GM18517 (cell line): ENCODE results near the gene GPLD1.

ENCODE experiments used
- ATAC-seq: cut with Tn5 transposase; IDR thresholded peaks from one replicate; pipeline ENCODE4 v1.9.1; 2021; ENCODE audit warnings: mild to moderate bottlenecking, moderate library complexity; ENCODE audit not compliant: unreplicated experiment

GPLD1 gene

DNA sequence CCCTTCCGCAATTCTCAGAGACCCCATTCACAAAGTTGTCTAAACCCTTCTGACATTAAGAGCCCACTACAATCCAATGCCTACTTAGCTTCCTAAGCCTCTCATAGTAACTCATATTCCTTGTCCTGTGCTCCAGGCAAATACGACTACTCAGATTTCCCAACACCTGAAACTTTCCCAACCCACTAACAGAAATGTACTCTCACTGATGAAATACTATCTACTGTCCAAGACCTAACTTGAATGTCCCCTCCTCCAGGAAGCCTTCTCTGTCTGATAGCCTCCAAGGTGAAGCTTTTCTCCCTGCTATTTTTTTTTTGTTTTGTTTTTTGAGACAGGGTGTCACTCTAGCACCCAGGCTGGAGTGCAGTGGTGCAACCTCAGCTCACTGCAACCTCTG lies 30.4 kb downstream of the GPLD1 start:
- ATAC-seq, result no peak

DNA sequence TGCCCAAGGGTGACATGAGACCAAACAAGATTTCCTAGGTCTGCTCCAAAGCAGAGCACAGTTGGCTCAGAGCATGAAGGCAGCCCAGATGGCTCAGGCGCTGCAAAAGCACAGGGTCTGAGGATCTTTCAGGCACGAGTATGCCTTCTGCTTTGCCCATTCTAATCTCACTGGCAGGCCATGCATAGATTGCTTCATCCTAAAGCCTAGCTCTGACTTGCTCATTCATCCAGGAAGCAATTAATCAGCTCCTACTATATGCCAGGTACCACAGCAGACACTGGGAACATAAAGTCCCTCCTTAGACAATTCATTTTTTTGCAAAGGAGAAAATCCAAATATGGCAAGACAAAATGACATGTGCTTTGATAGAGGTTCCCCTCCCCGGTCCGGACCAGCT lies 31.2 kb downstream of the GPLD1 start:
- no peak for ATAC-seq

DNA sequence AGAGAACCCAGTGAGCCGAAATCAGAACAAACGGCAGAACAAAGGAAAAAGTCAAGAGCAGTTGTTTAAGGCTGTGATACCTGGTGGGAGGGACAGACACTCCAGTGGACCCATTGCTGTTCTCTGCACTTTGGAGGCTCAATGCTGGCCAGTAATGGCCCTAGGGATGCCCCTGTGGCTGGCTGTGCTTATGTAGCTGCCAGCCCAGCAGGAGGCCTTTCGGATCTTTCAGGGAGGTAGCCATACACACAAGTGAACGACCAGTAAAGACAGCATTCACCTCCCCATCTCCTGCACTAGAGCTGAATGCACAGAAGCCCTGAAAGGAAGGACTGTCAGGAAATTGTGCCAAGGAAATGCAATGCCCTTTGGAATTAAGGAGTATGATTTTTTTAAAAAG lies 34.3 kb downstream of the GPLD1 start:
- no peak for ATAC-seq

DNA sequence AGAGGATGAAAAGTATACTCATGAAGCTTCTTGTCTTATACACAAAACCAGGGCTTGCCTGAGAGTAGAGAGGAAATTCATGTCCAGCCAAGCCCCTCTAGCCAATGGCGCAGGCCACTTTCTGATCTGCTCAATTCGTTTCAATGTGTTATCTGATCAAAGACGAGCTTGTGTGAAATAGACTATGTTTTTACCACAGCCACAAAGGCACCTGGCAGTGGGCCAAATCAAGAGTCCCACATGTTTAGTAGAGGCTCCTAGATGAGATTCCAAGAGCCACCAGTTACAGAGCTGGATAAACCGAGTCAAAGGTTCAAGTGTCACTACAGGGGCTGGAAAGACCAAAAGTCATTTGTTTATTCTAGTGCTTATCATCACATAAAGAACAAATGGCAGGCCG lies 34.9 kb downstream of the GPLD1 start:
- ATAC-seq, result no peak

DNA sequence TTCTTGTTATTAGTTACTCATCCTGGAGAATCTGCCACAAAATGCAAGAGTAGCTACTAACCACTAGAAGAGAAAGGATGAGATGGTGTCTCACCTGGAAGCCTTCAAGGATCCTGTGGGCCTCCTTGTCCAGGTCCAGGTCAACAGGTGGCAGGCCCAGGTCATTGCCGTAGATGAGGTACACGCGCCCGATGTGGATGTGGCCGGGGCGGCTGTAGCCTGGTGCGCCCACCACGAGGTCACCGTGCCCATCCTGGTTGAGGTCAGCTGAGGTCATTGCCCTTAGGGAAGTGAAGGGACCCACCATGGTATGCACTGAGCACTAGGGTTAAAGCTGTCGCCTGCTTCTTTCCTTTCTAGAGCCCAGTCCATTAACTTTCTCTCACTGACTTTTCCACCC lies 35.5 kb downstream of the GPLD1 start:
- ATAC-seq, result no peak

DNA sequence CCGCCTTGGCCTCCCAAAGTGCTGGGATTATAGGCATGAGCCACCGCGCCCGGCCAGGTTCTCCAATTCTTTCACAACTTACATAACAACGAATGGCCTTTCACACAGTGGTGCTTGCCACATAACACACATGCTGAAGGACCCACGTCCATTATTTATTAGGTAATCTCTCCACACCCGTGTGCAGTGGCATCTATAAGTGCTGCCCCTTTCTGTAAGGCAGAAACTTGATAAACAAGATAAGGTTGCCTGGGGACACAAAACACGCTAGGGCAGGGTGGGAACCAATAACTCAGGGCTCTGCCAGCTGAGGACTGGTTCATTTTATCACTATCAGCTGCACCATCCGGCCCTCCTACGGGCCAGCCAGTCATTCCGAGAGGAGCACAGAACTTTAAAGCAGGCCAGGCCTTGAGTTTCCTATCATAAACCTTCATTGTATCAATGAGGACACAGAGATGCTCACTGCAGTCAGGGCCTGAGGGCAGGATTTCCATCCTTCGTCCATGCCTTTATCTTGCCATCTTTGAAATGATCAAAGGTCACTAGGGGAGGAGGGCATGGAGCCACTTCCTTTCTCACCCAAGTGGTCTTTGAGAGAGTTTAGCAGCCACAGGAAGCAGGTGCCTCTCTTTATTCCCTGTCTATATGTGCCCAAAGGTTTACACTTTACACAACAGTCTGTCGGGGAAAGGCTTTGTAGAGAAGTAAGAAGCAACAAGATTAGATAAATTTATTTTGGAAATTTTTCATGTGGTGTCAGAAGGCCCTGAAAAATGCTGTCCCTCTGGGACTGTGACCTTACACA lies 37.6 kb downstream of the GPLD1 start:
- ATAC-seq, result no peak

DNA sequence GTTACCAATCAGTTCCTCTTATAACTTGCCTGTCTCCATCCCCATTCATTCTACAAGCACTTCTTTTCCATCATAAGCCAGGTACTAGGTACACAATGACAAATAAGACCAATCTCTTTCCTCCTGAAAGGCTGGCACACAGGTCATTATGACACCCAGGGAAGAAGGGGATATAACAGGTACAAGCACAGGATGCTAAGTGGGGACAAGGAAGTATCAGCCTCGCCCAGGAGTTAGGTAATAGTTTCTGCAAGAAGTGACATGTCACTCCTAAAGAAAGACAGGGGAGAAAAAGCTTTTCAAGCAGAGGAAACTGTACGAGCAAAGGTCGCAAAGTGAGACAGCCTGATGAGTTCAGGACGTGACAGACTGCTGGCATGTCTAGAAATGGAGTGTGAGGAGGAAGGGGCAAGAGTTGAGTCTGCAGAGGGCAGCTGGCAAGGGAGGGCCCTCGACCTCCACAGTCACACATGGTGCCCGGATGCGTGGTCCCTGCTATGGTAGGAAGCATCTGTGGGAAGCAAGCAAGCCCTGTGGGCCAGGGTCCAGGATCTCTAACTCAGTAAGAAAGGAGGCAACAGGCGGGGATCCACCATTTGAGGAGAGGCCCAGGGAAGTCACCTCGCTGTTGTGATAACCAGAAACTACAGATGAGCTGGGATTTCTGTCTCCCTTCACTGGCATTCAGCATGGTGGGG lies 40.4 kb downstream of the GPLD1 start:
- ATAC-seq, result no peak

DNA sequence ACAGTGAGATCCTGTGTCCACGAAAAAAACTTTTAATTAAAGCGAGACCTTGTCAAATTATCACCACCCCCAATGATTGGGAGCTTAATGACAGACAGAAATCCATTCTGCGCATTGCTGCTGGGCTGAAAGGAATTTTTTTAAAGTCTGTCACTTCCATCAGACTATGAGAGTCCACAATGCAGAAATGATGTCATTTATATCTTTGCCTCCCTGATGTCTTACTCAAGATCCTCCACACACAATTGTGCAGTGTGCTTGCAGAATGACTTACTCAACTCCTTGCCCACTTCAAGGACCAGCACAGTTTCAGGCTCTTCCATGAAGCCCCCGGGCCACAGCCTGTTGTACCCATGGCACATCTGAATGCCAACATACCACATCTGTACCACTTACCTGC lies 41.0 kb downstream of the GPLD1 start:
- ATAC-seq, result no peak

DNA sequence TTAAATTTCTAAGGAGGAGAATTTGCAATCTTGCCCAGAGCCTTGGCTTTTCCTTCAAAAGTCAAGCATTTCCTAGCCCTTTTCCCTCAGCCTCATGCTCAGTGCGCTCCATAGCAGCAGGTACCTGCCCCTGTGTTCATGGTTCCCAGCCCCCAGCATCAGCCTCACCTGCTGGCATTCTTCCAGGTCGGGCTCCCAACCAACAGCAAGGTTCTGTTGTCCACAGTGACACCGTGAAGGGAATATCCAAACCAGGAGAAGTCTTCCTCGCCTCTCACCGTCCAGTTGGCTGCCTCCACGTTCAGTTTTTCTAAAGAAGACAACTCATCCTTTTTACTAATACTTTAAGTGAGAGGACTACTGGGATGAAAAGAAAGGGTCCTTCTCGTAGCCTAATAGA lies 42.7 kb downstream of the GPLD1 start:
- ATAC-seq, result no peak

DNA sequence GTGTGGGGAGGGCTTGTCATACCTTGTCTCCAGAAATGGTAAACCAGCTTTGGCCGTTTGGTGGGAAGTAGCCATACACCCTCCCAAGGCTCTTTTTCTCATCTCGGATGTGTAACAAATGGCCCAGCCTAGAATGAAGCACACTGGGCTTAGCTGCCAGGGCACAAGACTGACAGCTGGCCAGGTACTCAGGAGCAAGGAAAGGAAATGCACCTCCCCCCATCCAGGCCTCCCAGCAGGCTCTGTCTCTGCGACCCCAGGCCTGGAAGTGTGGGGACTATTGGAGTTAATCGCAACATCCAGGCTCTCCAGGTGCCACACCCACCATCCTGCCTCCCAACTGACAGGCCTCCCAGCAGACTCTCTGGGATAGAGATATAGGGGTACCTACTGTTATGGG lies 43.7 kb downstream of the GPLD1 start:
- ATAC-seq, result no peak

DNA sequence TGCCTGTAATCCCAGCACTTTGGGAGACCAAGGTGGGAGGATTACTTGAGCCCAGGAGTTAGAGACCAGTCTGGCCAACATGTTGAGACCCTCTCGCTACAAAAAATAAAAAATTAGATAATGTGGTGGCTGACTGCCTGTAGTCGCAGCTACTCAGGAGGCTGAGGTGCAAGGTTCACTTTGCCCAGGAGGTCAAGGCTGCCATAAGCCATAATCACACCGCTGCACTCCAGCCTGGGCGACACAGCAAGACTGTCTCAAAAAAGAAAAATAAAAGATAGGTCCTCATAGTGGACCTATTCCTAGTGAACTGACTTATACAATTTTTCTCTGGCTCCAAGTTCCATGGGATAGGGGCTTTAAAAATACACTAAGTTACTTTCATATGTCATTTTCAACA lies 44.8 kb downstream of the GPLD1 start:
- ATAC-seq, result no peak

DNA sequence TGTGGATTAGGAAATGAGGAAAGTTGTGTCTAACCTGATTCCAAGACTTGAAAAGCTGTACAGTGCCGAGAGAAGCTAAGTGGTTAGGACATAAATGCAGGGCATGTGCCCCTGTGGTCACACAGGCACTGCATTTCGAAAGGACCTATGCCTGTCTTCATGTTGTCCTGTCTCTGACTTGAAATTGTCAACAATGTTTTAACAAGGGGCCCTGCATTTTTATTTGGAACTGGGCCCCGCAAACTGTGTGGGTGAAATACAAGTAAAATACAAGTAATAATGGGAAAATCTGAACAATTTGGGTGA lies 47.8 kb downstream of the GPLD1 start:
- ATAC-seq, result no peak

DNA sequence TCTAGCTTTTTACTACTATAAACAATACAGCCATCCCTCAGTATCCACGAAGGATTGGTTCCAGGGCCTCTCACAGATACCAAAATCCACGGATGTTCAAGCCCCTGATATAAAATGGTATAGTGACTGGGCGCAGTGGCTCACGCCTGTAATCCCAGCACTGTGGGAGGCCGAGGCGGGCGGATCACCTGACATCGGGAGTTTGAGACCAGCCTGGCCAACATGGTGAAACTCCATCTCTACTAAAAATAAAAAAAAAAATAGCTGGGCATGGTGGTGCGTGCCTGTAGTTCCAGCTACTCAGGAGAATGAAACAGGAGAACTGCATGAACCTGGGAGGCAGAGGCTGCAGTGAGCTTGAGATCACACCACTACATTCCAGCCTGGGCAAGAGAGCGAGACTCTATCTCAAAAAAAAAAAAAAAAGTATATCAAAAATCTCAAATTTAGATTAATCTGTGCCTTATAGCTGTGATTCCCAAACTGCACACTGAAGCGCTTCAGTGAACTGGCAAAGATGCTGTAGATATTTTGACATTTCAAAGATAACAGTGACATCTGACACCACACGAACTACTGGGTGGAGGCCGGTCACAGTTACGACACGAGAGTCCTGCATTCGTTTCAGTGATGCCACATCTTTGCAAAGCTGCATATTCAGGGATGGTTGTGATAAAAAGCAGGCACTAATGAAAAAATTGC lies 48.3 kb downstream of the GPLD1 start:
- no peak for ATAC-seq

DNA sequence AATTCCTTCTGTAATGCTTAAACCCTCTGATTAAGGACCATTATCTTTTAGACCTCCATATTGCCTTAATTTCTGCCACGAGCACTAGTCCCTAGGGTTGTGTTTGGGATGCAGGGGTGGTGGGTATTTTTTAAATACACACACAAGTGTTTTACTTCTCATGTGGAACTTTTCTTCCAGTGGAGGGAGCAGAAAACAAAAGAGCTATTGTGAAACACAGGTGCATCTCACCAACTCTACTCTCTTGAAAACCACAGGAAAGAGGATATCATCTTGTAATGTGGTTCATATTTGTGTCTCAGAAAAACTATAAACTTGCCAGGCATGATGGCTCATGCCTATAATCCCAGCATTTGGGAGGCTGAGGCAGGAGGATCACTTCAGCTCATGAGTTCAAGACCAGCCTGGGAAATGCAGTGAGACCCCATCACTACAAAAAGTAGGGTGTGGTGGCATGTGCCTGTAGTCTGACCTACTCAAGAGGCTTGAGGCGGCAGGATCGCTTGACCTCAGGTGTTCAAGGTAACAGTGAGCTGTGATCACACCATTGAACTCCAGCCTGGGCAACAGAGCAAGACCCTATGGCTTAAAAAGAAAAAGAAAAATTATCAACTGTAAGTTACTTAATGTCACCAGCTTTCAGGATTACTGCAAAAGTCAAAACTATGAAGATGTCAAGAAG lies 49.4 kb downstream of the GPLD1 start:
- ATAC-seq, result no peak

DNA sequence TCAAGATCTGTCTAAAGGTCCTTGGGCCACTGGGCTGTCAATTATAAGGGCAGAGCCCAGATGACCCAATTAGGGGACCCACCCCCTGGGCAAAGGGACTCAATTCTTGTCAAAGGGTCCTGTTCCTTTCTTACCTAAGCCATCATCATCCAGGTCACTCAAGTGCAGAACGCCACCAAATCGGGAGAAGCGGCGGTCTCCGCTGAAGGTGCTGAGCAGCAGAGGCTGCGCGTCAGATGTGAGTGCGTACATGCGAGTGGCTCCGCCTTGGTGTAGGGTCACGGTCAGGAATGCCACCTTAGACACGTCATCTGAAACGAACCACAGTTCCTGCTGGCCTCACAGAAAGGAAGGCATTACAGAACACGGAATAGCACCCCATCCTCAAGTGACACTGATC lies 52.4 kb downstream of the GPLD1 start:
- ATAC-seq, result no peak

DNA sequence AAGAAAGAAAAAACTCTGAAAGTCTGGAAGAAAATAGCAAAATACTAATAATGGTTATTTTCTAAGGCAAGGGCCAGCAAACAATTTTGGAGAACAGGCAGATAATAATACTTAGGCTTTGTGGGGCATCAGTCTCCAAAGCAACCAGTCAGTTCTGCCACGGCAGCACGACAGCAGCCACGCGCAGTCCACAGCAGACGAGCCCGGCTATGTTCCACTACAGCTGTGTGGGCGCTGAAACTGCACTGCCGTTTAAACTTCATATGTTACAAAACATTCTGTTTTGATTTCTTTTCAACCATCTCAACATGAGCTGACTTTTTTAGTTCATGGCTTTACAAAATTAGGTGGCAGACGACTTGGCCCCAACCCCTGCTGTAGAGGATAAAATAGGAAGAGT lies 56.8 kb downstream of the GPLD1 start:
- no peak for ATAC-seq

DNA sequence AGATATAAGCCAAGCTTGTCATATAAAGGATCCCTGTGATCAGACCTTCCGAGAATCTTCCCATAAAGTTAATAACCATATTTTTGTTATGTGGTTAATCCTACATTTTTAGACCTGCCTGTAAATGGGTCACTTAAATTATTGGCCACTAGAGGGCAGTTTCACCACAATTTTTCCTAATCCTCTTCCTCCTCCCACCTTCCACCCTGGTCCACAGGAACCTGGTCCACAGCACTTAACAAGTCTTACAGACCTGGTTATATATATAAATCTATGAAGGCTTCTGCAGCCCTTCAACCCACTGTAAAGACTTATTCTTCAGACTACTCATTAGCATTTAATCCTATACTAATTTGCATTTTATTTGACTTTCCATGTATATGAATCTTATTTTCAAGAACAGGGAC lies 58.3 kb downstream of the GPLD1 start:
- ATAC-seq, result peak; percentile 58

DNA sequence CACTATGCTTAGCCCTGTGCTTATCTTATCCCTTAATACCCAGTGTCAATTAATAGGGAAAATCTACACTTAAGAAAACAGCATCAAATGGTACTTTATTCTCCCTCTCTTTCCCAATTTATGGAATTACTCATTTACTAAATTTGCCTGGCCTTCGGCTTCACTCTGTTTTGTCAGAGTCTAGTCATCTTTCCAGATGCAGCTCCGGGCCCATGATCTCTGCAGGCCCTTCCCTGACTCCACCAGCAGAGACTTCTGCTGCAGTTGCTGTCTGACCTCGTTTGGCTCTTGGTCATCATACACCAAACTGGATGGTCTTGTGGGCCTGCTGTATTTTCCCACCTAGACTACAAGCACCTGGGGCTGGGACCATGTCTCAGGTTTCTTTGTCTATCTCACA lies 59.3 kb downstream of the GPLD1 start:
- ATAC-seq, result no peak

DNA sequence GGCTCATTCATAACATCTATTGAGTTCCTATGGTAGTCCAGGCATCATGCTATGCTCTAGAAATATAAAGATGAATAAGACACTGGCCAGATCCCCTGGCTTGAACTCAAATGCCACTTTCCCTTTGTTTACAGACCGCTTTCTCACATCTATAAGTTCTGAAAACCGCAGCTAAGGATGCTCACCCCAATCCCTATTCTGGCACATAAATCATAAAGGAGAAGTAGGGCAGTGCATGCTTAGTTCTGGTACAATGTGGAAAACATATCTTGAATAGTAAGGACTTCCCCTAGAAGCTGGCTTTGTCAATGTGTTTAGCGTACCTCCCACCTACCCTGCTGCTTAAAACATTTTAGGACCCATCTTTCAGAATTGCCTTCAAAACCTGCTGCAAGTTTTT lies 60.2 kb downstream of the GPLD1 start:
- no peak for ATAC-seq

DNA sequence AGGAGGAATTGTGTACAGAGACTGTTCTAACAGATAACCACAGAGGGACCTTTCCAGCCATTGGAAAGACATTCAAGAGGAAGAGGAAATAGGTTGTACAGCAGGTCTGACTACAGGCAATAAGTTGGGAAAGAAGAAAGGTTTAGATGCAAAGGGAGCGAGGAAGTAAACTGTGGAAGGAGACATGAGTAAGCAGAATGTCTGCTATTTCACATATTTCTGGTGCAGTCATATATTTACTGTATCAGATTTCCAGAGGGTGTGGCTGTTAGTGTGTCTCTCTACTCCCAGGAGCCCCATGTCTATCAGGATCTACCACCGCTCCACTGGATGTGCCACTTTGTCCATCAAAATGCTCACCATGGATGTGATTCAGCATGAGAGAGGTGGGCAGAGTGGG lies 60.8 kb downstream of the GPLD1 start:
- no peak for ATAC-seq

DNA sequence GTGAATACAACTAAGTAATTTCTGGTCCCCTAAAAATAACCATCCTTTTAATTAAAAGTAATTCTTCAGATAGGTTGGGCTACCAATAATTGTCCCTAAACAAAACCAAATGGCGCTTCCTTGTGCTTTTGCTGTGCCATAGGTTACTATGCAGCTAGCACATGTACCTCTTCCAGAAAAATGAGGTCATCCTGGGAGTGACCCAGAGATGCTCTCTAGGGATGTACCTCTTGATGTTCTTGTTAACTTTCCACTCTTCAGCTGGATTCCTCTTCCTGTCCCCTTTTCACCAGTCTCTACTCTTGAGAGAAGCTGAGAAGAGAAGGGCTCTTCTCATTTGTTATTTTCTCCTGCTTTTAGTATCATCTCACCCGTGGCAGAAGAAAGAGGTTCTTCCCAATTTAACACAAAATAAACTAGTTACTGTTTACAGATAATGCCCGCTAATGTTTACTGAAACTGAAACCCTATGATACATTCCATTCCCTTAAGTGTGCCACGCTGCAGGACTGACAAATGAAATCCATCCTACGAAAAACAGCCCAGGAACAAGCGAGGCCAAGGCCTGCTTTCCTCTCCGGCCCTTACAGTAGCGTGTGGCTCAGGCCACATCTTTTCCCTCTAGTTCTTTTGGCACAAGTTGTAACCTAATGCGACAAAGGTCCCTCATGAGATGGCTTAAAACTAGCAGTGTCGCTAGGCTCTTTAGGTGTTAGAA lies 62.5 kb downstream of the GPLD1 start:
- no peak for ATAC-seq
